Measurements from ENCODE around the gene EML4. TPM values are rescaled to one million over a fixed set of nuclear protein-coding genes. Genes with fewer than 3 reads are reported as not detected.
A peak's percentile ranks its signal among the peaks of the same experiment; 100 is the strongest.

The EML4 gene
- total and polyA plus RNA-seq, 2 of the 13 experiments (the other 11 are each of a cell fraction or from before 2014, with no cell fraction given) = 243 to 476 TPM

DNA sequence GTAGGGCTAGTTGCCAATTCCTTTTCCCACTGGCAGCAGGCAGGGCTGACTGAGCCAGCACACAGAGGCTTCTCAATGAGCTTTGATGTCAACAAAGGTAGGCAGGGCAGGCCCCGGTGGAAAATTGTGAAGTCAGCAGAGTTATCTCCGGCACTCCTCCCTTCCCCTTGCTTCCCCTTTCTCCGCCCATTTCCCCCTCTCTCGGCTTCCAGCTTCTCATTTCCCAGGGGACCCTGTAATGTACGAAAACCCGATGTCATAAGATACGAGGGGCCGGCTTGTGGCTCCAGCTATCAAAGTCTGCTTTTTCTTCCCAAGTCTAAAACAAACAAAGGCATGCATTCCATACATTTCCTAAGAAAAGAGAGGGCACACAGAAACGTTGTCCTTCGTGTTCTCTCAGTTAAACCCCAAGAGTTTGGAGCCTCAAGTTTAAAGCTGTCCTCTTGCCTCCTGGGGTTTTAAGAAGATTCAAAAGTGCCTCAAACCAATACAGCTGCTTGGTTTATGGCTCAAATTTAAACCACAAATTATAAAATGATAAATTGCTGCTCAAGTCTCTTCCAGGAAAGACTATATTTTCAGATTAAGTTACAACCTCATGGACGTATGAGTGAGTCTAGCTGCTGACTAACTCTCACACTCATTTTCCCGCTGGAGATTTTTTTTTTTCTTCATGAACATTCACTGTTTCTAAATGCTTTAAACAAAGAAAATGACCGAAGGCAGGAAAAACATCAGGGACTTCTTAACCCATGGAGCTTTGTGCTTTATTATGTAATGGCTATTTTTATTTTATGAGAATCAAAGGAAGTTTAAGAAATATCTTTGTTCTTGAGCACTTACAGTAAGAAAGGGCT, 27.2 kb upstream of the EML4 start (continued):
- TF ChIP-seq, protein P1, sequence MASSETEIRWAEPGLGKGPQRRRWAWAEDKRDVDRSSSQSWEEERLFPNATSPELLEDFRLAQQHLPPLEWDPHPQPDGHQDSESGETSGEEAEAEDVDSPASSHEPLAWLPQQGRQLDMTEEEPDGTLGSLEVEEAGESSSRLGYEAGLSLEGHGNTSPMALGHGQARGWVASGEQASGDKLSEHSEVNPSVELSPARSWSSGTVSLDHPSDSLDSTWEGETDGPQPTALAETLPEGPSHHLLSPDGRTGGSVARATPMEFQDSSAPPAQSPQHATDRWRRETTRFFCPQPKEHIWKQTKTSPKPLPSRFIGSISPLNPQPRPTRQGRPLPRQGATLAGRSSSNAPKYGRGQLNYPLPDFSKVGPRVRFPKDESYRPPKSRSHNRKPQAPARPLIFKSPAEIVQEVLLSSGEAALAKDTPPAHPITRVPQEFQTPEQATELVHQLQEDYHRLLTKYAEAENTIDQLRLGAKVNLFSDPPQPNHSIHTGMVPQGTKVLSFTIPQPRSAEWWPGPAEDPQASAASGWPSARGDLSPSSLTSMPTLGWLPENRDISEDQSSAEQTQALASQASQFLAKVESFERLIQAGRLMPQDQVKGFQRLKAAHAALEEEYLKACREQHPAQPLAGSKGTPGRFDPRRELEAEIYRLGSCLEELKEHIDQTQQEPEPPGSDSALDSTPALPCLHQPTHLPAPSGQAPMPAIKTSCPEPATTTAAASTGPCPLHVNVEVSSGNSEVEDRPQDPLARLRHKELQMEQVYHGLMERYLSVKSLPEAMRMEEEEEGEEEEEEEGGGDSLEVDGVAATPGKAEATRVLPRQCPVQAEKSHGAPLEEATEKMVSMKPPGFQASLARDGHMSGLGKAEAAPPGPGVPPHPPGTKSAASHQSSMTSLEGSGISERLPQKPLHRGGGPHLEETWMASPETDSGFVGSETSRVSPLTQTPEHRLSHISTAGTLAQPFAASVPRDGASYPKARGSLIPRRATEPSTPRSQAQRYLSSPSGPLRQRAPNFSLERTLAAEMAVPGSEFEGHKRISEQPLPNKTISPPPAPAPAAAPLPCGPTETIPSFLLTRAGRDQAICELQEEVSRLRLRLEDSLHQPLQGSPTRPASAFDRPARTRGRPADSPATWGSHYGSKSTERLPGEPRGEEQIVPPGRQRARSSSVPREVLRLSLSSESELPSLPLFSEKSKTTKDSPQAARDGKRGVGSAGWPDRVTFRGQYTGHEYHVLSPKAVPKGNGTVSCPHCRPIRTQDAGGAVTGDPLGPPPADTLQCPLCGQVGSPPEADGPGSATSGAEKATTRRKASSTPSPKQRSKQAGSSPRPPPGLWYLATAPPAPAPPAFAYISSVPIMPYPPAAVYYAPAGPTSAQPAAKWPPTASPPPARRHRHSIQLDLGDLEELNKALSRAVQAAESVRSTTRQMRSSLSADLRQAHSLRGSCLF (CRISPR knock-in tag; IDR thresholded peaks at IDR 0.05; ENCODE audit: borderline replicate concordance) = no peak
- no peak for TF ChIP-seq ZNF33A (CRISPR knock-in tag; IDR thresholded peaks at IDR 0.05; ENCODE audit: borderline replicate concordance)
- TF ChIP-seq NR2F1 (CRISPR knock-in tag; IDR thresholded peaks at IDR 0.05) = no peak
- peak; percentile 55; the same call in 1 of the 2 replicates for TF ChIP-seq HNF4G (IDR thresholded peaks at IDR 0.05; ENCODE audit: borderline replicate concordance, low read depth, low read length)
- peak; percentile 57; the same call in 1 of the 2 replicates for TF ChIP-seq HNF4G (CRISPR knock-in tag; IDR thresholded peaks at IDR 0.05; ENCODE audit: borderline replicate concordance, low read depth)
- TF ChIP-seq ZNF605 (CRISPR knock-in tag; IDR thresholded peaks at IDR 0.05) = peak; percentile 52
- TF ChIP-seq ZNF331 (CRISPR knock-in tag; IDR thresholded peaks at IDR 0.05) = peak; percentile 56; the same call in 1 of the 2 replicates
- no peak for TF ChIP-seq RFXAP (CRISPR knock-in tag; IDR thresholded peaks at IDR 0.05; ENCODE audit: borderline replicate concordance)
- TF ChIP-seq FOXO1 (CRISPR knock-in tag; IDR thresholded peaks at IDR 0.05) = peak; percentile 60; the same call in 1 of the 2 replicates
- TF ChIP-seq ZNF547 (CRISPR knock-in tag; IDR thresholded peaks at IDR 0.05) = no peak
- peak; percentile 99 for TF ChIP-seq ZBTB20 (CRISPR knock-in tag; IDR thresholded peaks at IDR 0.05; ENCODE audit: borderline replicate concordance, low read depth)
- peak; percentile 80 for TF ChIP-seq PITX1 (CRISPR knock-in tag; IDR thresholded peaks at IDR 0.05)
- TF ChIP-seq, protein P2, sequence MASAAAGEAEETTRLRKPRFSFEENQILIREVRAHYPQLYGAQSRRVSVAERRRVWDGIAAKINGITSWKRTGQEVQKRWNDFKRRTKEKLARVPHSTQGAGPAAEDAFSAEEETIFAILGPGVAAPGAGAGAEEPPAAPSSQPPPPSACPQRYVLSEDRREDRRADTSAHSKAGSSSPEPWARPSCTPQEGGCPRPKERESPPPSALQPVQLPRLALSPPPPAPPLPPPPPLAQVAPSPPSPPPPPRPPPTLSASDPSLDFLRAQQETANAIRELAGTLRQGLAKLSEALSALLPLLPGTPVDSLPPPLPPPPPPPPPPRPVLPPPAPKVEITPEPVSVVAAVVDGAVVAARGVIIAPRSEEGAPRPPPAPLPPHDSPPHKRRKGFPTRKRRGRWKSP (CRISPR knock-in tag; IDR thresholded peaks at IDR 0.05) = peak; percentile 28; the same call in 1 of the 2 replicates
- TF ChIP-seq, protein P3, sequence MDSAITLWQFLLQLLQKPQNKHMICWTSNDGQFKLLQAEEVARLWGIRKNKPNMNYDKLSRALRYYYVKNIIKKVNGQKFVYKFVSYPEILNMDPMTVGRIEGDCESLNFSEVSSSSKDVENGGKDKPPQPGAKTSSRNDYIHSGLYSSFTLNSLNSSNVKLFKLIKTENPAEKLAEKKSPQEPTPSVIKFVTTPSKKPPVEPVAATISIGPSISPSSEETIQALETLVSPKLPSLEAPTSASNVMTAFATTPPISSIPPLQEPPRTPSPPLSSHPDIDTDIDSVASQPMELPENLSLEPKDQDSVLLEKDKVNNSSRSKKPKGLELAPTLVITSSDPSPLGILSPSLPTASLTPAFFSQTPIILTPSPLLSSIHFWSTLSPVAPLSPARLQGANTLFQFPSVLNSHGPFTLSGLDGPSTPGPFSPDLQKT (CRISPR knock-in tag; IDR thresholded peaks at IDR 0.05; ENCODE audit: borderline replicate concordance) = no peak
- TF ChIP-seq, protein P4, sequence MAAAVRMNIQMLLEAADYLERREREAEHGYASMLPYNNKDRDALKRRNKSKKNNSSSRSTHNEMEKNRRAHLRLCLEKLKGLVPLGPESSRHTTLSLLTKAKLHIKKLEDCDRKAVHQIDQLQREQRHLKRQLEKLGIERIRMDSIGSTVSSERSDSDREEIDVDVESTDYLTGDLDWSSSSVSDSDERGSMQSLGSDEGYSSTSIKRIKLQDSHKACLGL (CRISPR knock-in tag; IDR thresholded peaks at IDR 0.05) = no peak
- TF ChIP-seq HCFC1 (IDR thresholded peaks at IDR 0.05; ENCODE audit: low read depth, low read length) = no peak
- no peak for TF ChIP-seq MBNL3 (CRISPR knock-in tag; conservative IDR thresholded peaks at IDR 0.05)

All from HepG2 (cell line).